ENCODE measurements around the gene RAPGEF2.
"Not testable (repeated sequence)": the region's sequence is repeated elsewhere in the genome, so short reads cannot be mapped to it uniquely, and the experiment has no call there.

The RAPGEF2 gene

DNA sequence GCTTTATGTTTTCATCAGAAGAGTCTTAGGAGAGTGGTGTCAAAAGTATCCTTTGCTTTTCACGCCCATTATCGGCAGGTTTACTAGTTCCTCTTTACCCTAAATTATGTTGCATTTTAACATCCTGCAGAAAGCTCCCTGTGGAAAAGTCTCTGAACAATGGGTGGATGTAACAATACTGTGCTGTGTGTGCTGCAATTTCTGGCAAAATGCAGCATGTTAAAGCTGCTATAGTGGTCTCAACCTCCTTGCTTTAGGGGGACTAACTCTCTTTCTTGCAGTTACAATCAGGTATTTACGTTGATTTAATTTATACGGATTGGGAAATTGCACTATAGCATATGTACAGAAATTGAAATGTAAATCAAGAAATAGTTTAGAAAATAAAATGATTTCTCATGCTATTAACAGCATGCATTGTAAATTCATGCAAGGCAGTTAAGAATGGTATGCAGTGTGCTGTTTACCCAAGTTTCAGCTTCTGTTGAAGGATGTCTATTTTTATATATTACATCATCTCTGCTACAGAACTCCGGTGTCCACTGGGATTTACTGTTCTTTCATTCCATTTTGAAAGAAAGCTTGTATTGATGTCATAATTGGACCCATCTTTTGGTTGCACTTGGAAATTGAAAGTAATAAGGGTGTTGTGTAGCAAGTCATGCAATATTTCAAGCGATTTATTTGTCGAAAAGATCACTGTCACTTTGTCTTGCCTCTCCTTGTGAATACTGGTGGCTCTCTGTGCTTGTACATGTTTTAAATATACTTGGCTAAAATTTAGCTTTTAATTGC, 145.7 kb downstream of the RAPGEF2 start:
- no peak for DNase-seq

DNA sequence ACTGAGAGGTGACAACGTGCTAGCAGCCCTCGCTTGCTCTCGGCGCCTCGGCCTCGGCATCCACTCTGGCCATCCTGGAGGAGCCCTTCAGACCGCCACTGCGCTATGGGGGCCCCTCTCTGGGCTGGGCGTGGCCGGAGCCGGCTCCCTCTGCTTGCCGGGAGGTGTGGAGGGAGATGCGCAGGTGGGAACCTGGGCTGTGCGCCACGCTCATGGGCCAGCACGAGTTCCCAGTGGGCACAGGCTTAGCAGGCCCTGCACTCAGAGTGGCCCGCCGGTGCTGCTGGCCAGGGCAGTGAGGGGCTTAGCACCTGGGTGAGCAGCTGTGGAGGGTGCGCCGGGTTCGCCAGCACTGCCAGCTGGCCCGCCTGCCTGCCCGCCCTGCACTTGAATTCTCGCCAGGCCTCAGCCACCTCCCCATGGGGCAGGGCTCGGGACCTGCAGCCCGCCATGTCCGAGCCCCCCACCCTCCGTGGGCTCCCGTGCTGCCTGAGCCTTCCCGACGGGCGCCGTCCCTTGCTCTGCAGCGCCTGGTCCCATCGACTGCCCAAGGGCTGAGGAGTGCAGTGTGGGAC, 148.0 kb downstream of the RAPGEF2 start:
- no peak for DNase-seq

DNA sequence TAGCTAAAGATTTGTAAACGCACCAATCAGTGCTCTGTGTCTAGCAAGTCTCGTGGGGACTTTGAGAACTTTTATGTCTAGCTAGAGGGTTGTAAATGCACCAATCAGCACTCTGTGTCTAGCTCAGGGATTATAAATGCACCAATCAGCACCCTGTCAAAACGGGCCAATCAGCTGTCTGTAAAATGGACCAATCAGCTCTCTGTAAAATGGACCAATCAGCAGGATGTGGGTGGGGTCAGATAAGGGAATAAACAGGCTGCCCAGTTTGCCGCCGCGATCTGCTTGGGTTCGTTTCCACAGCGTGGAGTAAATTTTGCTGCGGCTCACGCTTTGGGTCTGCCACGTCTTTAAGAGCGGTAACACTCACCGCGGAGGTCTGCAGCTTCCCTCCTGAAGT, 148.7 kb downstream of the RAPGEF2 start:
- not testable (repeated sequence) for DNase-seq

DNA sequence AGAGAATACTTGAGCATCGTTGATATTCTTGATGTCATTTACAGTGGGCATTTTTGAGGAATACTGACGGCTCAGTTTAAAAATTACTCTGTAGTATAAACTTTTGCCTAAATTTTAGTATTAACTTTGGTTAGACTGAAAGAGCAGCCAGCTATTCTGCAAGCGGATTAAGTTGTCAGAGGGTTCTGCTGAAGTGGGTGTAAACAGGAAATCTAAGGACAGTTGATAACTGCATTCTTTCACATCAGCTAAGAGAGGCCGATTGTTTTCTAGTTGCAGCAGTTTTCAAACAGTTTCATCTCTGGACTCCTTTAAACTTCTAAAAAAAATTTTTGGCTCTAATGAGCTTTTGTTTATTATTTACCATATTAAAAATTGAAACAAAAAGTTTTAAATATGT, 149.6 kb downstream of the RAPGEF2 start:
- no peak for DNase-seq

DNA sequence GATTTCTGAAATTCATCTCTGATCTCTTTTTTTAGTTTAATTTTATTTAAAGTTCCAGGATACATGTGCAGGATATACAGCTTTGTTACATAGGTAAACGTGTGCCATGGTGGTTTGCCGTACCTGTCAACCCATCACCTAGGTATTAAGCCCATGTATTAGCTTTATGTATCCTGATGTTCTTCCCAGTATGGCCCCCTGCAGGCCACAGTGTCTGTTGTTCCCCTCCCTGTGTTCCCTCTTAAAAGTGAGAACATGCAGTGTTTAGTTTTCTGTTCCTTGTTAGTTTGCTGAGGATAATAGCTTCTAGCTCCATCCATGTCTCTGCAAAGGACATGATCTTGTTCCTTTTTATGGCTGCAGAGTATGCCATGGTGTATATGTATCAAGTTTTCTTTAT, 153.2 kb downstream of the RAPGEF2 start:
- DNase-seq = no peak

DNA sequence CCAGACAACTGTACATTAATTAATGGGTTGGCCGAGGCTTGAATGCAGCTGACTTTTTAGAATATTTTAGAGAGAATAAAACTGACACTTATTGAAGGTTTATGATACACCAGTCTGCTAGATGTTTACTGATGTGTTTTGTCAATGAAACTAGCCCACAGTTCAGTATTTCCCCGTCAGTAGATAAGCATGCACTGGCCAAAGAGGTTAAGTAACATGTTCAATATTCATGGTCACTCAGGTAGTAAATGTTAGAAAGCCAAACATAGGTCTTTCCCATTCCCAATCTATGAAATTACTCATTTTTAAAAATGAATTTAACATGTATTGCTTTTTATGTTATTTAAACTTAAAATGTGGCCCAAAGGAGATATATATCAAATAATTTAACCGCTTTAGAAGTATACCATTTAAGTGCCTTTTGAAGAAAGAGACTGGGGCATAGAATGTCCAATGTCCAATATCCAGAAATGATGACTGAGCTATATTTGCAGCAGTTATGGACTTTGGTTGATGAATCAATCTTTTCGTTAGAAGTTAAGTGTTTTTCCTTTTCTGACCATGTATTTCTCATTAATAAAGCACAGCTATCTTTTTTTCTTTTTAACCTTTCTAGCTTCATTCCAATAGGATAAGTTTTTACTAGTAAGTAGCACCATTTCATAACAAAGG, 156.1 kb downstream of the RAPGEF2 start:
- no peak for DNase-seq

DNA sequence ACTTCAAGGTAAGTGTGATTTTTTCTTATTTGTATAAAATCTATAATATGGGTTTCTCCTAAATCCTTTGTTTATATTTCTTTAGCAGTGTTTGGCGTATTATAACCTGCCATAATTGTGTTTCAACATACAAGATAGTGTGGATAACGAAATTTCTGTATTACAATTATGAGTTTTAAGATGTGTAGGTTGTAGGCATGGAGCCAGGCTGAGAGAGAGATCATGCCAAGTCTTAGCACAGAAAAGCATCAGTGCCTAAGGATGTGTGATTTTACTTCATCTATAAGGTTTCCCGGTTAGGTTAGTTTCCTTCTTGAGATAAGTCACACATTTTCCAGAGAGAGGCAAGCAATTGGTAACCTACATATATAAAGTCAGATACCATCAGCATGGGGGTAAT, 161.2 kb downstream of the RAPGEF2 start:
- no peak for DNase-seq

DNA sequence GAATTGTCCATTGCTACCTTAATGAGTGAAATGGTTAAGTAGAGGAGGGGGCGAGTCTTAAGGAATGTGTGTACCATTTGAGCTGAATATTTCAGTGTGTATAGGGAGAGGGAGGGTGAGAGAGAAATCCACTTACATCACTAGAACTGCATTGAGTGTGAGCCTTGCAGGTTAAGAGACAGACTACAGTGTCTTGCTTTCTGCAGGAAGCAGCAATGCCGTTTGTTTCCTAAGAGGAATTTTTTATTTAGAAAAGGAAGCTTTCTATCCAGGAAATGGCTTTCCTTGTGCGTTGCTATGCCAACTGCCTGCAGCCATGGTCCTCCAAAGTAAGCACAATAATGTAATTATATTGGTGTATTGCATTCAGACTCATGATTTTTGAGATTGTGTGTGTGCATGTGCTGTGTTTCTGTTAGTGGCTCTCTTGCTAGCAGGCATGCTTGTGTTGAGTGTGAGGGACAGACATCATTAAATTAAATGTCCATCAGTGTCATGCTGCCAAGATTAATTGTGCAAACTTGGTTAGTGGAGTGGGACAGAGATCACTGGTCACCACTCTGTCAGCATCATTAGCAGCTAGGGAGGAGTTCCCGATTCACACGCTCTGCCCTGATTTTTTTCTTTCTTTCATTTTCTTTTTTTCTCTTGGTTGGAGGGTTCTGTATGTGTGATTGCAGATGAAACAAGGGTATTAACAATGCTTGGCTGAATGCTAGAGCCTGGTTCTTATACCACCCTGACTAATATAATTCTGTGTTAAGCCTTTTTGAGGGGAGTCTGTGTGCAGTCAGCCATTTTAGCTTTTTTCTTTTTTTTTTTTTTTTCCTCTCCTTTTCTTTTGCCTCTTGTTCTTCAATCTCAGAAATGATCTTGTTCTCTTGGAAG, 164.3 kb downstream of the RAPGEF2 start:
- DNase-seq = no peak

DNA sequence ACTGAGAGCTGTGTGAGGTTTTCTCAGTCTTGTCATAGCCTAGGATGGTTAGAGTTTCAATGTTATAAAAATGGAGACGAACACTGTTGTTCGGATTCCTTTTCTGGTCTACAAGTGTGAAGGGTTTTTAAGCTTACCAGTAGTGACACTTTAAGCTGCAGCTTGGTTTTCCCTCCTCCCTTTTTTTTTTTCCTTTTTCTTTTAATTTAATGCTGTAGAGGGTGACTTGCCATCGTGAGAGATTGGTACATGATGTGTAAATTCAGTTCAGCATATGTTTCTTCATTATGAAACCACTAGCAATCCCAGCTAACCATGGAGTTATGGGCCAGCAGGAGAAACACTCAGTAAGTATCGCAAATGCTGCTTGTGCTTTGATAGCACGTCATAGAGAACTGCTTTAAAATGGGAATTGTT, 165.0 kb downstream of the RAPGEF2 start:
- no peak for DNase-seq

DNA sequence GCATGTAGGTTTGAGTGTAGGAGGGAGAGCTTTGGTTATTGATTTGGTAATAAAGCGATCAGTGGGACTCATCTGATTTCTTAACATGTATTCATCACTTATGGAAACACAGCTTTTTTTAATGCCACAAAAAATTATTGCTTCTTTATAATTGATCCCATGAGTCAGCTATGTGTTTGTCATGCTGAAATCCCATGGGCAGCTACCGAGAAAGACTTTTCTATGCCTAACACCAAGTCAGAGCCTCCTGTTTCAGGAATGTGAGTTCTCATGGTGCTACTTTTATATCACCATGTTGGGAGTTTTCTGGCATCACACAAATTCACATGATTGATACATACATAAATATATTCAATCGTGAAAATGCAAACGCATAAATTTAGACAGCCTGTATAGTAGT, 165.7 kb downstream of the RAPGEF2 start:
- no peak for DNase-seq

DNA sequence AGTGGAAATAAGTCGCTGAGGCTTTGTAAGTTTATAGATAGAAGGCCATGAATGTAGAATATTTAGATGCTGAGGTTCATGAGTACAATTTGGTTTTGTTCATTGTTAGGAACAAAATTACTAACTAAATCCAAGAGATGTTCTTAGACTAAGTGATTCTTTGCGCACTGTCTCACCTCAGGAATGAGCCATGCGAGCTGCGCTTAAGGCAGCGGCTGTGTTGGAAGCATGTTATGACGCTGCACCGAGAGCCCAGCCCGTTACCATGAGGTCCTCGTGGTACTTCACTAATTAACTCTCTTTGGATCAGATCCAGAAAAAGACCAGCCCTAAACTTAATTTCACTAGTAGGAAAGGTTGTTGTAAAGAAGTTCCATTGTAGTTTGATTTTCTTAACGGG, 166.2 kb downstream of the RAPGEF2 start:
- no peak for DNase-seq

DNA sequence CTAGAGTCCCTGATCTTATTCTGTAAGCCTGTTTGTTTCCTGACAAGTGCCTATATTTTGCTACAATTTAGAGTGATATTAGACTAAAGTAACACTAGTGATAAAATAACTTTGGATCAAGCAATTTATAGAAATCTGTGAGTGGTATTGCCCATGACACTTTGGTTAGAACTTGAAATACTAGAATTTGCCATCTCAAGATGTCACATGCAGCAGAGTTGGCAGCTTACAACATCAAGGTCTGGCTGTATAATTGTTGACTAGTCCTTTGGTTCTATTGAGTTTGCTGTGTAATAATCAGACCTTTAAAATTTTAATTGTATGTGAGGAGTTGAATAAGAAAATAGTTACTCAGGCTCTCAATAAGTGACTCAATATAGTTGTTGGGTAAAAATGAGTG, 167.1 kb downstream of the RAPGEF2 start:
- no peak for DNase-seq

DNA sequence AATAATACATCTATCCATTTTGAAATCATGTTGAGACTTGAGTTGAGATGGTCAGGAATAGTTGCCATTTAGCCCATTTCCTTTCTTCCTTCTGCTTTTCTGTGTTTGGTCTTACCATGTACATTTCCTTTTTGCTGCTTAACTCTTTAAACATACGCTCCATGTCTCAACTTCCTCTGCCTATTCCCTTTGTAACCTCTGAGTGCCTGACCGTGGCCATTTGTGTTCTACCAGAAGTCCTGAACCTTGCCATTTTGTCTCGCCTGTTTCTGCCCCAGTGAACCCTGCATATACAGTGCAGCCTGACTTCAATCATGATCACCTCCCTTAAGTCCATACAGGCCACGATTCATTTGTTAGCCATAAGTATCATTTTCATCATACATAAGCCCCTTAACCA, 169.0 kb downstream of the RAPGEF2 start:
- no peak for DNase-seq

DNA sequence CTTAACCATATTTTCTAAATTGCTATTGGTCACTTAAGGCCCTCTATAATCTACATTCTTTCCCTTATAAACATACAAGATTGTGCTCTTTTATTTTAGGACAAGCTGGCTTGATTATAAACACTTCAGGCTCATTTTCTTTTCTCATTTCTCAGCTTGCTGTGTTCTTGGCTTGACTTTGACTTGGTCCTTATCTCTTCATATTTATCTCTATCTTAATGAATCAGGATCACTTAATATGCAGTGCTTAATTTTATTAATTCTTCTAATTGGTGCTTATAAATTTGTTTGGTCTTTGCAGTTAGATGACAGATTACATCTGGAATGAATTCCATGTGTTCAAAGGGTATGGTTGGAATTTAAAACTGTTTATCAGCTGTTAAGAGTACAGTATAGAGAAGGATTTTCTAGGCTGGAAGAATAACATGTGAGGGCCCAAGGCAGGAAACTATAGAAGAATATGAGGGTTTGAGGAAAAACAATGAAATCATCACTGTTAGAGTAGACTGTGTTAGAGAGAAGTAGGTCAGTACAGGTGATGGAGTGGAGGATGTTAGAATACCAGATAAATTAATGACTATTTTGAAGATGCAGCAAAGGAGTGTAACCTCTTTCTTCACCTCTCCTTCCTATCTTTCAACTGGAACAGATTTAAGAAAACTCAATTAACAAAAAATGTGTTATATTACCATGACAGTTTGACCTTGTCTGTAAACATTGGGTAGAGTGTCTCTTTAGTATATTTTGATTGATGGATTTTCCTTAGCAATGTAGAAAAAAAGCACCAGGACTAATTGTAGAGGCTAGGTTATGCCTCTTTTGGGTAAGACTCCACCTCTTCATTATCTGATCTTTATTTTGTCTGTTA, 169.6 kb downstream of the RAPGEF2 start:
- DNase-seq = no peak

DNA sequence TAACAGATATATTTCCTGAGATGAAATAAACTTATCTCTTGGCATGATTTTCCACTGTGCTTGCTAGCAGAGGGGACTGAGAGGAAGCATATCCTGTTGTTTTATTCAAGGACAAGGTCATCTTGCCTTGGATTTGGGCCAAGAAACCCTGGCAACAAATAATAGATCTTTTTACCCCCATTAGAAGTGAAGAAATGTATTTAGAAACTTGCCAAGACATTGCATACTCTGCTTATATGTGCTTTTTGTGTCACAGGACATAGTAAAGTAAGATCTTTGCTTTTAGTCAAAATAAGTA, 170.2 kb downstream of the RAPGEF2 start:
- no peak for DNase-seq

DNA sequence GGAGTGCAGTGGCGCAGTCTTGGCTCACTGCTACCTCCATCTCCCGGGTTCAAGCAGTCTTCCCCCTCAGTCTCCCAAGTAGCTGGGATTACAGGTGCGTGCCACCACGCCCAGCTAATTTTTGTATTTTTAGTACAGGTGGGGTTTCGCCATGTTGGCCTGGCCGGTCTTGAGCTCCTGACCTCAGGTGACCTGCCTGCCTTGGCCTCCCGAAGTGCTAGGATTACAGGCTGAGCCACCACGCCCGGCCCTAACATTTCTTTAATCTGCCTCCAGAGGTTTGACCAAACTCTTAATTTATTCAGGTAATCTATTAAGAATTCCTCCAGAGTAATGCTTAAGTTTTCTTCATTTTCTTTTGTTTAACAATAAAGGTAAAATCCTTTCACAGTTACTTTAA, 171.0 kb downstream of the RAPGEF2 start:
- no peak for DNase-seq

DNA sequence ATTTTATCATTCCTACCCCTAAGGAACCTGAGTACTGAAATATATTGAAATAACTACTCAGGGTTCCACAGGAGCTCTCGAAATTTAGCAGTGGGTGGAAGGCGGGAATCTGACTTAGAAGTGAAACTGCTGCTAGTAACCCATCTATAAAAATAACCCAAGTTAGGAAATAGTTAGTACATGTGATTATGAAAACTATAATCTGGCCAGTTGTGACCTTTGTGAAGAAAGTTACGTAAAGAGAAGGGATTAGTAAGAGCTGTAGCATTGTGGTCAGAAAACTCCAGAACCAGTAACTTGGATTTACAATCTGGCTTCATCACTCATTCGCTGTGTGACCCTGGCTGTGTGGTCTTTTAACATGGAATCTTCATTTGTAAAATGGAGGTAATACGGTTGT, 175.5 kb downstream of the RAPGEF2 start:
- DNase-seq = no peak

DNA sequence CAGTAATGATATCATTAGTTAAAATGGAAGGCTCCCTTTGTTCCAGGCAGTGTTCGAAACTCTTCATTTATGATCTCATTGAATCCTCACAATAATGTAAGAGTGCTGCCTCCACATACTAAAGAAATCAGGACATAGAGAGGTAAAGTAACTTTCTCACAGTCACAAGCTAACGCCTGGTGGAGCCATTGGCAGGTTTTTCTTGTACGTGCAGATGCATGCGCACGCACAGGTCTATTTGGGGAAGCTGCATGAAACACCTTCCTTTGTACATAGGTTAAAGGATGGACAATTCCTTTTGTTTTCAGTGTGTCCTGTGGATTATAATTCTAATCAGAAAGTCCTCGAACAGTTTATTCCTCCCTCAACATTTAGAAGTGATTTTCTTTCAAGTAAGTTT, 176.2 kb downstream of the RAPGEF2 start:
- no peak for DNase-seq

DNA sequence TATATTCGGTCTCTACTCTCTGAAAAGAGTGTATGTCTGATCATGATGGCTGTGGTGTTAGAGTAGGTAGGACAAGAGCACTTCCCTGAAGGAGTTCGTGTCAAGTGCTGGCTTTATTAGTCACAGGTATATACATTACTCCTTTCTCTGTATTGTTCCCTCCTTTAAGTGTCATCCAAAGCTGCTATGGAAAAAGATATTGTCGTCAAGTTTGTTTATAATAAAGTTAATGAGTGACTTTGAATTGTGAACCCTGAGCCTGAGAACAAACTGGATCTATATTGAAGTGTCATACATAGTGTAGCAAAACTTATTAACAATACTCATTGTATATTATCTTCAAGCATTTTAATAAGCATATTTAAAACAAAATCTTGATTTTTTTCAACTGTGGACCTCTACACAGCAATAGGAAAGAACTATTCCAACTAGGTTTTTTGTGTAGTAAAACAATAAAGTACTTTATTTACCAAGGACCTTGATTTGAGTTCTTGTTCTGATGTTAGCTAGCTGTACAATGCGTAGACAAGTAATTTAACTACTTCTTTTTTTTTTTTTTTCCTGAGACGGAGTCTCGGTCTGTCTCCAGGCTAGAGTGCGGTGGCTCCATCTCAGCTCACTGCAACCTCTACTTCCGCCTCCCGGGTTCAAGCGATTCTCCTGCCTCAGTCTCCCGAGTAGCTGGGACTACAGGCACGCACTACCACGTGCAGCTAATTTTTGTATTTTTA, 177.7 kb downstream of the RAPGEF2 start:
- no peak for DNase-seq

DNA sequence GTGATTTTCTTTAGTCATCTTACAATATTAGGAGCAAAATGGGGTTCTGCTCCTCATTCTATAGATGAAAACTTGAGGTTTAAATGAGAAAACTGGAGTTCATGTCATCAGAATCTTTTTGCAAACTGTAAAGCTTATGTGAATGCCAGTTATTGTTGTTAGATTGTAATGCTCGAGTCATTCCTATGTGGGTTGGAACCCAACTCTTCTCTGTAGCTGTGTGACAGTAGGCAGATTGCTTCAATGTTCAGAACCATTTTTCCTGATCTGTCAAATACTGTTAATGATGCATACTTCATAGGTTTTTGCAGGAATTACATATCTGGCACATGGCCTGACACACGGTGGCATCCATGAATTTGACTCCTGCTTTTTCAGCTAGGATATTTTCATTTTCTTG, 178.9 kb downstream of the RAPGEF2 start:
- no peak for DNase-seq

DNA sequence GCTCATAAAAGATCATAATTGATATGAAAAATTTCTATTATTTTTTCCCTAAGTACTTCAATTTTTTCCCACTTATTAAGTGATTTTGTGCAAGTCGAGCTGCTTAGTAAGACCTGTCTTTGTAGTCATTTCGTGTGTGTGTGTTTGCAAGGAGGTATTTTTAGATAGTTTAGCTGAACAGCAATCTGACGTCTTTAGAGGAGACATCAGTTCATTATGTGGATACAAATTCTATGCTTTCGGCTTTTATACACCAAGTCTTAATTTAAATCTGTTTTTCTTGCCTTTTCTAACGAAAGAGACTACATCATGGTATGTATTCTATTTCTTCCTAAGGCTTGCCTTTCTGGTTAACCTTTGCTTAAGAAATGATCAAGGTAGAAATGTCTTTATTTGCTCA, 179.4 kb downstream of the RAPGEF2 start:
- no peak for DNase-seq

DNA sequence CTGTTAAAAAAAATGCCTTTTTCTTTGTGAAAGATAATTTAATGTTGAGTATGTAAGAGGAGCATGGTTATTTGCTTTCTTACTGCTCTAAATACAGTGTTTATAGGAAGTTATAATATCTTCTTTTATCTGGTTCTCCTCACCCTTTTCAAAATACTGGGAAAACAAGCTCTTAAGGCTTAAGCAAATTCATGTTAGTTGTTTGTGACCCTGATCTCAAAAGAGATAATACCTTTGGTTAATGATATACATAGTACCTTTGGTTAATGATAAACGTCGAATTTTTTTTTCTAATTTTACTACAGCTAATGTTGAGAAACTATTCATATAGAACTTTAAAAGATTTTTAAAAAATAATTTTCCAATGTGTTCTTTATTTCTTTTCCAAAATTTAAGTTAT, 180.1 kb downstream of the RAPGEF2 start:
- no peak for DNase-seq
